Liver (tissue), 2 donors: Measurements from ENCODE around the gene TRIM71.

Source experiments
- CTCF ChIP-seq: fragments of 150-350 bp; IDR thresholded peaks from 2 replicates; pipeline ENCODE4 v1.5.1; 2017; ENCODE audit warnings: improper control_type of control experiment, low read depth, low read length; ENCODE audit not compliant: missing input control
- FOXA1 ChIP-seq: IDR thresholded peaks from 2 replicates; pipeline ENCODE4 v1.6.1; 2016; ENCODE audit warnings: antibody characterized with exemption
- REST ChIP-seq: IDR thresholded peaks from 2 replicates; pipeline ENCODE4 v1.6.1; 2016; ENCODE audit warnings: antibody characterized with exemption, mild to moderate bottlenecking
- donor health status: healthy.

GRCh38 chr3:32946973-32947788 lies 129.4 kb downstream of the TRIM71 start:
- TF ChIP-seq FOXA1 (no peak), CTCF (no peak), REST (no peak)
